ENCODE measurements around the gene SLC35D1. TPM values are rescaled to one million over a fixed set of nuclear protein-coding genes. Genes with fewer than 3 reads are reported as not detected.
A peak's percentile ranks its signal among the peaks of the same experiment; 100 is the strongest.

Gene SLC35D1
- total and polyA plus RNA-seq, 8 donors: 8.5 to 10.9 (median 9.3) TPM

GRCh38 chr1:66999640-67000400, 54.1 kb downstream of the SLC35D1 start:
- H3K4me1 ChIP-seq: peaks cover 0 to 7% of the 10 kb centered on the region in 2 donors
- H3K36me3 ChIP-seq: peaks cover 0 to 14% of the 10 kb centered on the region in 2 donors
- no peak overlapping the region for H3K27ac ChIP-seq
- no peak for DNase-seq
- H3K27me3 ChIP-seq: no peaks in the 10 kb centered on the region
- no peak overlapping the region for H3K4me3 ChIP-seq
- TF ChIP-seq, protein P1, sequence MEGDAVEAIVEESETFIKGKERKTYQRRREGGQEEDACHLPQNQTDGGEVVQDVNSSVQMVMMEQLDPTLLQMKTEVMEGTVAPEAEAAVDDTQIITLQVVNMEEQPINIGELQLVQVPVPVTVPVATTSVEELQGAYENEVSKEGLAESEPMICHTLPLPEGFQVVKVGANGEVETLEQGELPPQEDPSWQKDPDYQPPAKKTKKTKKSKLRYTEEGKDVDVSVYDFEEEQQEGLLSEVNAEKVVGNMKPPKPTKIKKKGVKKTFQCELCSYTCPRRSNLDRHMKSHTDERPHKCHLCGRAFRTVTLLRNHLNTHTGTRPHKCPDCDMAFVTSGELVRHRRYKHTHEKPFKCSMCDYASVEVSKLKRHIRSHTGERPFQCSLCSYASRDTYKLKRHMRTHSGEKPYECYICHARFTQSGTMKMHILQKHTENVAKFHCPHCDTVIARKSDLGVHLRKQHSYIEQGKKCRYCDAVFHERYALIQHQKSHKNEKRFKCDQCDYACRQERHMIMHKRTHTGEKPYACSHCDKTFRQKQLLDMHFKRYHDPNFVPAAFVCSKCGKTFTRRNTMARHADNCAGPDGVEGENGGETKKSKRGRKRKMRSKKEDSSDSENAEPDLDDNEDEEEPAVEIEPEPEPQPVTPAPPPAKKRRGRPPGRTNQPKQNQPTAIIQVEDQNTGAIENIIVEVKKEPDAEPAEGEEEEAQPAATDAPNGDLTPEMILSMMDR (IDR thresholded peaks at IDR 0.05): no peak
- intact Hi-C loops (cut with DNase I): loop anchor here in 1 of 2 donors (10.0 kb wide), 1 partner anchor 145 kb away; no protein-coding TSS in a partner anchor
- ATAC-seq: no peak
- no peaks in the 10 kb centered on the region for H3K9me3 ChIP-seq

- DNase-seq (no peak), ATAC-seq (no peak)
- H3K27ac ChIP-seq: no peak overlapping the region
- H3K36me3 ChIP-seq: peaks cover 0 to 12% of the 10 kb centered on the region in 2 donors
- peaks cover 0 to 7% of the 10 kb centered on the region in 2 donors for H3K4me1 ChIP-seq
- intact Hi-C loops (cut with DNase I): no loop called here
- TF ChIP-seq, protein P1 (IDR thresholded peaks at IDR 0.05): no peak
- no peaks in the 10 kb centered on the region for H3K27me3 ChIP-seq
- H3K4me3 ChIP-seq: no peak overlapping the region
- no peaks in the 10 kb centered on the region for H3K9me3 ChIP-seq
Measured at GRCh38 chr1:66998972-66999371, 55.0 kb downstream of the SLC35D1 start.

GRCh38 chr1:66996018-66996682, 57.8 kb downstream of the SLC35D1 start:
- Histone ChIP-seq H3K36me3 (peaks cover 0 to 5% of the 10 kb centered on the region in 2 donors), H3K27me3 (no peaks in the 10 kb centered on the region), H3K4me1 (peaks cover 0 to 7% of the 10 kb centered on the region in 2 donors), H3K9me3 (no peaks in the 10 kb centered on the region), H3K27ac (no peak overlapping the region), H3K4me3 (no peak overlapping the region)
- intact Hi-C loops (cut with DNase I): no loop called here
- TF ChIP-seq, protein P1 (IDR thresholded peaks at IDR 0.05): peak; percentile 47 to 70
- DNase-seq: peak in 3 of 4 donors; percentile 31 to 72 (median 41)
- peak; percentile 91 for ATAC-seq

GRCh38 chr1:66993076-66993475, 60.9 kb downstream of the SLC35D1 start:
- Histone ChIP-seq H3K4me1 (peaks cover 0 to 7% of the 10 kb centered on the region in 2 donors), H3K27ac (no peak overlapping the region), H3K27me3 (no peaks in the 10 kb centered on the region), H3K36me3 (peaks cover 0 to 30% of the 10 kb centered on the region in 2 donors), H3K4me3 (no peak overlapping the region), H3K9me3 (no peaks in the 10 kb centered on the region)
- TF ChIP-seq, protein P1 (IDR thresholded peaks at IDR 0.05): no peak
- ATAC-seq (no peak), DNase-seq (no peak)
- intact Hi-C loops (cut with DNase I): no loop called here

- no peaks in the 10 kb centered on the region for H3K27me3 ChIP-seq
- H3K4me1 ChIP-seq: peaks cover 0 to 23% of the 10 kb centered on the region in 2 donors
- no peak for ATAC-seq
- no peak overlapping the region for H3K4me3 ChIP-seq
- intact Hi-C loops (cut with DNase I): no loop called here
- H3K9me3 ChIP-seq: no peaks in the 10 kb centered on the region
- H3K36me3 ChIP-seq: peaks cover 0 to 89% of the 10 kb centered on the region in 2 donors
- TF ChIP-seq, protein P1 (IDR thresholded peaks at IDR 0.05): no peak
- no peak overlapping the region for H3K27ac ChIP-seq
- DNase-seq: no peak
Measured at GRCh38 chr1:66985835-66986234, 68.1 kb downstream of the SLC35D1 start.

All from left lung (tissue), 10 donors.